ENCODE measurements around the gene ERP29. TPM values are rescaled to one million over a fixed set of nuclear protein-coding genes. Genes with fewer than 3 reads are reported as not detected.

Gene ERP29
- total and polyA plus RNA-seq, 2 of the 13 experiments (the other 11 are each of a cell fraction or from before 2014, with no cell fraction given) = 111 to 147 TPM

- Histone ChIP-seq H3K4me3 (replicated peaks in 1 of 3; ENCODE audit: insufficient read depth in 1 of 3, low read depth in 2 of 3, low read length in 3 of 3) (no peak overlapping the region), H3K9me3 (ENCODE audit: low read length) (no peaks in the 10 kb centered on the region), H4K20me1 (ENCODE audit: insufficient read depth, low read length) (no peaks in the 10 kb centered on the region; the same call in 1 of the 2 replicates), H3K27ac (ENCODE audit: extremely low read length, insufficient read depth, low read length) (no peak overlapping the region), H3K9ac (ENCODE audit: insufficient read depth, low read depth, low read length) (no peak overlapping the region), H2AFZ (ENCODE audit: low read length) (no peak overlapping the region), H3K36me3 (replicated peaks in 1 of 2; ENCODE audit: control insufficient read depth in 1 of 2, insufficient read depth in 2 of 2, low read length in 2 of 2) (peaks cover 27 to 86% of the 10 kb centered on the region in 2 experiments), H3K79me2 (ENCODE audit: insufficient read depth, low read length) (no peaks in the 10 kb centered on the region), H3K4me1 (ENCODE audit: insufficient read depth, low read length) (no peaks in the 10 kb centered on the region; the same call in 1 of the 2 replicates), H3K4me2 (ENCODE audit: low read depth, low read length) (no peak overlapping the region), H3K27me3 (ENCODE audit: control insufficient read depth in 1 of 2, insufficient read depth in 2 of 2, low read length in 2 of 2) (no peaks in the 10 kb centered on the region)
- no peak for ATAC-seq
- 96% methylated on average over 13 of the region's 13 CpGs for WGBS (ENCODE audit: low lambda C conversion rate)
- no peak for DNase-seq (ENCODE audit: low spot score)
- ChIA-PET POLR2A (interaction anchor here (1.9 kb wide), 1 partner anchor 36 kb away, joined by 7 read pairs; the partner anchor contains the start of genes ERP29 and TMEM116), CTCF (ENCODE audit: low intra/inter-chr PET ratio, low total read pairs) (no interaction called here)
- in situ Hi-C loops (cut with HindIII; ENCODE audit: extremely low pct_ligation_motif_present, low pct_unique_long_range_greater_than_20kb) (no loop called here), intact Hi-C loops (cut with micrococcal nuclease; ENCODE audit: unreplicated experiment) (no loop called here)
- no TSS peak for BruUV-seq (replicated peaks)
- no peak for FAIRE-seq
- TF ChIP-seq NFE2L1 (CRISPR knock-in tag; IDR thresholded peaks at IDR 0.05; ENCODE audit: borderline replicate concordance) (no peak), KMT2B (CRISPR knock-in tag; IDR thresholded peaks at IDR 0.05) (no peak), GABPB1 (CRISPR knock-in tag; IDR thresholded peaks at IDR 0.05) (no peak), BRF2 (CRISPR knock-in tag; IDR thresholded peaks at IDR 0.05) (no peak), SMAD1 (CRISPR knock-in tag; IDR thresholded peaks at IDR 0.05; ENCODE audit: borderline replicate concordance, low read depth) (no peak), ZIK1 (CRISPR knock-in tag; IDR thresholded peaks at IDR 0.05; ENCODE audit: borderline replicate concordance, low read depth) (no peak), REXO4 (CRISPR knock-in tag; IDR thresholded peaks at IDR 0.05; ENCODE audit: borderline replicate concordance) (no peak), NFE2 (CRISPR knock-in tag; IDR thresholded peaks at IDR 0.05) (no peak), SIN3A (IDR thresholded peaks at IDR 0.05; ENCODE audit: borderline replicate concordance, low read depth, low read length) (no peak), ZKSCAN1 (IDR thresholded peaks at IDR 0.05; ENCODE audit: low read length) (no peak), DR1 (CRISPR knock-in tag; IDR thresholded peaks at IDR 0.05) (no peak), PAWR (CRISPR knock-in tag; IDR thresholded peaks at IDR 0.05; ENCODE audit: borderline replicate concordance) (no peak)
- TF ChIP-seq, protein P1, sequence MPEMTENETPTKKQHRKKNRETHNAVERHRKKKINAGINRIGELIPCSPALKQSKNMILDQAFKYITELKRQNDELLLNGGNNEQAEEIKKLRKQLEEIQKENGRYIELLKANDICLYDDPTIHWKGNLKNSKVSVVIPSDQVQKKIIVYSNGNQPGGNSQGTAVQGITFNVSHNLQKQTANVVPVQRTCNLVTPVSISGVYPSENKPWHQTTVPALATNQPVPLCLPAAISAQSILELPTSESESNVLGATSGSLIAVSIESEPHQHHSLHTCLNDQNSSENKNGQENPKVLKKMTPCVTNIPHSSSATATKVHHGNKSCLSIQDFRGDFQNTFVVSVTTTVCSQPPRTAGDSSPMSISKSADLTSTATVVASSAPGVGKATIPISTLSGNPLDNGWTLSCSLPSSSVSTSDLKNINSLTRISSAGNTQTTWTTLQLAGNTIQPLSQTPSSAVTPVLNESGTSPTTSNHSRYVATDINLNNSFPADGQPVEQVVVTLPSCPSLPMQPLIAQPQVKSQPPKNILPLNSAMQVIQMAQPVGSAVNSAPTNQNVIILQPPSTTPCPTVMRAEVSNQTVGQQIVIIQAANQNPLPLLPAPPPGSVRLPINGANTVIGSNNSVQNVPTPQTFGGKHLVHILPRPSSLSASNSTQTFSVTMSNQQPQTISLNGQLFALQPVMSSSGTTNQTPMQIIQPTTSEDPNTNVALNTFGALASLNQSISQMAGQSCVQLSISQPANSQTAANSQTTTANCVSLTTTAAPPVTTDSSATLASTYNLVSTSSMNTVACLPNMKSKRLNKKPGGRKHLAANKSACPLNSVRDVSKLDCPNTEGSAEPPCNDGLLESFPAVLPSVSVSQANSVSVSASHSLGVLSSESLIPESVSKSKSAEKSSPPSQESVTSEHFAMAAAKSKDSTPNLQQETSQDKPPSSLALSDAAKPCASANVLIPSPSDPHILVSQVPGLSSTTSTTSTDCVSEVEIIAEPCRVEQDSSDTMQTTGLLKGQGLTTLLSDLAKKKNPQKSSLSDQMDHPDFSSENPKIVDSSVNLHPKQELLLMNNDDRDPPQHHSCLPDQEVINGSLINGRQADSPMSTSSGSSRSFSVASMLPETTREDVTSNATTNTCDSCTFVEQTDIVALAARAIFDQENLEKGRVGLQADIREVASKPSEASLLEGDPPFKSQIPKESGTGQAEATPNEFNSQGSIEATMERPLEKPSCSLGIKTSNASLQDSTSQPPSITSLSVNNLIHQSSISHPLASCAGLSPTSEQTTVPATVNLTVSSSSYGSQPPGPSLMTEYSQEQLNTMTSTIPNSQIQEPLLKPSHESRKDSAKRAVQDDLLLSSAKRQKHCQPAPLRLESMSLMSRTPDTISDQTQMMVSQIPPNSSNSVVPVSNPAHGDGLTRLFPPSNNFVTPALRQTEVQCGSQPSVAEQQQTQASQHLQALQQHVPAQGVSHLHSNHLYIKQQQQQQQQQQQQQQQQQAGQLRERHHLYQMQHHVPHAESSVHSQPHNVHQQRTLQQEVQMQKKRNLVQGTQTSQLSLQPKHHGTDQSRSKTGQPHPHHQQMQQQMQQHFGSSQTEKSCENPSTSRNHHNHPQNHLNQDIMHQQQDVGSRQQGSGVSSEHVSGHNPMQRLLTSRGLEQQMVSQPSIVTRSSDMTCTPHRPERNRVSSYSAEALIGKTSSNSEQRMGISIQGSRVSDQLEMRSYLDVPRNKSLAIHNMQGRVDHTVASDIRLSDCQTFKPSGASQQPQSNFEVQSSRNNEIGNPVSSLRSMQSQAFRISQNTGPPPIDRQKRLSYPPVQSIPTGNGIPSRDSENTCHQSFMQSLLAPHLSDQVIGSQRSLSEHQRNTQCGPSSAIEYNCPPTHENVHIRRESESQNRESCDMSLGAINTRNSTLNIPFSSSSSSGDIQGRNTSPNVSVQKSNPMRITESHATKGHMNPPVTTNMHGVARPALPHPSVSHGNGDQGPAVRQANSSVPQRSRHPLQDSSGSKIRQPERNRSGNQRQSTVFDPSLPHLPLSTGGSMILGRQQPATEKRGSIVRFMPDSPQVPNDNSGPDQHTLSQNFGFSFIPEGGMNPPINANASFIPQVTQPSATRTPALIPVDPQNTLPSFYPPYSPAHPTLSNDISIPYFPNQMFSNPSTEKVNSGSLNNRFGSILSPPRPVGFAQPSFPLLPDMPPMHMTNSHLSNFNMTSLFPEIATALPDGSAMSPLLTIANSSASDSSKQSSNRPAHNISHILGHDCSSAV (CRISPR knock-in tag; IDR thresholded peaks at IDR 0.05; ENCODE audit: borderline replicate concordance) = no peak
- TF ChIP-seq, protein P2, sequence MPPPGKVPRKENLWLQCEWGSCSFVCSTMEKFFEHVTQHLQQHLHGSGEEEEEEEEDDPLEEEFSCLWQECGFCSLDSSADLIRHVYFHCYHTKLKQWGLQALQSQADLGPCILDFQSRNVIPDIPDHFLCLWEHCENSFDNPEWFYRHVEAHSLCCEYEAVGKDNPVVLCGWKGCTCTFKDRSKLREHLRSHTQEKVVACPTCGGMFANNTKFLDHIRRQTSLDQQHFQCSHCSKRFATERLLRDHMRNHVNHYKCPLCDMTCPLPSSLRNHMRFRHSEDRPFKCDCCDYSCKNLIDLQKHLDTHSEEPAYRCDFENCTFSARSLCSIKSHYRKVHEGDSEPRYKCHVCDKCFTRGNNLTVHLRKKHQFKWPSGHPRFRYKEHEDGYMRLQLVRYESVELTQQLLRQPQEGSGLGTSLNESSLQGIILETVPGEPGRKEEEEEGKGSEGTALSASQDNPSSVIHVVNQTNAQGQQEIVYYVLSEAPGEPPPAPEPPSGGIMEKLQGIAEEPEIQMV (CRISPR knock-in tag; IDR thresholded peaks at IDR 0.05; ENCODE audit: low read depth) = no peak
Observed at GRCh38 chr12:112049351-112049750, 36.1 kb downstream of the ERP29 start.
